Retina (tissue), 1 donor: Measurements from ENCODE around the gene GVQW3.
A peak's percentile ranks its signal among the peaks of the same experiment; 100 is the strongest.
"Not testable (repeated sequence)": the region's sequence is repeated elsewhere in the genome, so short reads cannot be mapped to it uniquely, and the experiment has no call there.

Experiments
- DNase-seq: peaks from one replicate; pipeline ENCODE4 v3.0.0-alpha.2; 2016

GVQW3 gene

GRCh38 chr11:76388408-76388807, 7.3 kb downstream of the GVQW3 start:
- DNase-seq = no peak

- DNase-seq = no peak
Measured at GRCh38 chr11:76391021-76391420, 9.9 kb downstream of the GVQW3 start.

- no peak for DNase-seq
Measured at GRCh38 chr11:76391811-76392475, 10.8 kb downstream of the GVQW3 start.

GRCh38 chr11:76392870-76393269, 11.7 kb downstream of the GVQW3 start:
- DNase-seq = no peak

- DNase-seq = no peak
Measured at GRCh38 chr11:76394411-76394810, 13.3 kb downstream of the GVQW3 start.

GRCh38 chr11:76395296-76395695, 14.2 kb downstream of the GVQW3 start:
- no peak for DNase-seq

- no peak for DNase-seq
Measured at GRCh38 chr11:76397383-76397782, 16.3 kb downstream of the GVQW3 start.

- no peak for DNase-seq
Measured at GRCh38 chr11:76400967-76401366, 19.8 kb downstream of the GVQW3 start.

- DNase-seq = not testable (repeated sequence)
Measured at GRCh38 chr11:76401484-76401883, 20.4 kb downstream of the GVQW3 start.

- no peak for DNase-seq
Measured at GRCh38 chr11:76406359-76406758, 25.2 kb downstream of the GVQW3 start.

- peak; percentile 27 for DNase-seq
Measured at GRCh38 chr11:76408171-76408965, 27.2 kb downstream of the GVQW3 start.

GRCh38 chr11:76410851-76411357, 29.8 kb downstream of the GVQW3 start:
- peak; percentile 56 for DNase-seq

GRCh38 chr11:76415073-76415472, 34.0 kb downstream of the GVQW3 start:
- DNase-seq = no peak

GRCh38 chr11:76419896-76420295, 38.8 kb downstream of the GVQW3 start:
- no peak for DNase-seq

GRCh38 chr11:76424379-76424778, 43.3 kb downstream of the GVQW3 start:
- DNase-seq = no peak

GRCh38 chr11:76424891-76425290, 43.8 kb downstream of the GVQW3 start:
- DNase-seq = no peak

GRCh38 chr11:76426660-76427059, 45.5 kb downstream of the GVQW3 start:
- no peak for DNase-seq

GRCh38 chr11:76436020-76436419, 54.9 kb downstream of the GVQW3 start:
- DNase-seq = no peak

GRCh38 chr11:76443268-76443980, 62.3 kb downstream of the GVQW3 start:
- no peak for DNase-seq

- no peak for DNase-seq
Measured at GRCh38 chr11:76444065-76444383, 62.9 kb downstream of the GVQW3 start.

GRCh38 chr11:76444384-76445120, 63.4 kb downstream of the GVQW3 start, which contains the start of gene EMSY:
TSS of gene EMSY (plus strand) at chr11:76445018. CDS start at chr11:76446939, 1,921 bp downstream.
- peak; percentile 97 for DNase-seq

GRCh38 chr11:76445121-76446084, 64.3 kb downstream of the GVQW3 start:
- peak; percentile 83 for DNase-seq
